ENCODE results near the gene ELL2.

The ELL2 gene

GRCh38 chr5:95989283-95990048 lies 27.8 kb upstream of the ELL2 start:
- Mint-ChIP-seq H3K9me3 (no peaks in the 10 kb centered on the region), H3K27me3 (peaks cover 0 to 7% of the 10 kb centered on the region in 2 donors), H3K36me3 (ENCODE audit: insufficient read depth) (no peaks in the 10 kb centered on the region), H3K4me3 (no peak overlapping the region), H3K4me1 (ENCODE audit: low read depth in 2 of 2) (no peaks in the 10 kb centered on the region), H3K27ac (no peak overlapping the region)
- no peak for ATAC-seq (replicated peaks)
- DNase-seq, result no peak

DNA sequence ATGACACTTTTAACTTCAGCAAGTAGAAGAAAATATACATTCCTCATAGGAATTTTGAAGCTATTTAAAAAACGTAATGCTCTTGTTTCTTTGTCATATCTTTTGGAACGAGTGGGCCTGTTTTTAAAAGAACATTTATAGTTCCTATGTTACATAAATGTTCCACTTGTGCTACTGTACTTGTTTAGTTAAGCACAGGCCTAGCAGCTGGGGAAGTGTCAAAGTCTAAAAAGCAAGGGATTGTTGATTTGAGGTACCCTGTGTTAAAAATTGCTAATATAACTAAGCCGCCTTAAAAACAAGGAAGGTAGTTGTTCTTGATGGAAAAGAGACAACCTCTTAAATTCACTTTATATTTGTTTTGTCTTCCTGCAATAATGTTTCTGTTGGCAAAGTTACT lies 27.2 kb upstream of the ELL2 start:
- H3K36me3 Mint-ChIP-seq (ENCODE audit: insufficient read depth), result no peaks in the 10 kb centered on the region
- H3K27ac Mint-ChIP-seq, result no peak overlapping the region
- ATAC-seq (replicated peaks) (no peak), DNase-seq (no peak)
- no peak overlapping the region for H3K4me3 Mint-ChIP-seq
- H3K9me3 Mint-ChIP-seq, result no peaks in the 10 kb centered on the region
- no peaks in the 10 kb centered on the region for H3K4me1 Mint-ChIP-seq (ENCODE audit: low read depth in 2 of 2)
- peaks cover 0 to 7% of the 10 kb centered on the region in 2 donors for H3K27me3 Mint-ChIP-seq

GRCh38 chr5:95988094-95988493 lies 26.4 kb upstream of the ELL2 start:
- no peaks in the 10 kb centered on the region for H3K36me3 Mint-ChIP-seq (ENCODE audit: insufficient read depth)
- no peaks in the 10 kb centered on the region for H3K9me3 Mint-ChIP-seq
- no peak for DNase-seq
- H3K27me3 Mint-ChIP-seq, result peaks cover 0 to 7% of the 10 kb centered on the region in 2 donors
- H3K4me3 Mint-ChIP-seq, result no peak overlapping the region
- no peak for ATAC-seq (replicated peaks)
- no peaks in the 10 kb centered on the region for H3K4me1 Mint-ChIP-seq (ENCODE audit: low read depth in 2 of 2)
- H3K27ac Mint-ChIP-seq, result no peak overlapping the region

DNA sequence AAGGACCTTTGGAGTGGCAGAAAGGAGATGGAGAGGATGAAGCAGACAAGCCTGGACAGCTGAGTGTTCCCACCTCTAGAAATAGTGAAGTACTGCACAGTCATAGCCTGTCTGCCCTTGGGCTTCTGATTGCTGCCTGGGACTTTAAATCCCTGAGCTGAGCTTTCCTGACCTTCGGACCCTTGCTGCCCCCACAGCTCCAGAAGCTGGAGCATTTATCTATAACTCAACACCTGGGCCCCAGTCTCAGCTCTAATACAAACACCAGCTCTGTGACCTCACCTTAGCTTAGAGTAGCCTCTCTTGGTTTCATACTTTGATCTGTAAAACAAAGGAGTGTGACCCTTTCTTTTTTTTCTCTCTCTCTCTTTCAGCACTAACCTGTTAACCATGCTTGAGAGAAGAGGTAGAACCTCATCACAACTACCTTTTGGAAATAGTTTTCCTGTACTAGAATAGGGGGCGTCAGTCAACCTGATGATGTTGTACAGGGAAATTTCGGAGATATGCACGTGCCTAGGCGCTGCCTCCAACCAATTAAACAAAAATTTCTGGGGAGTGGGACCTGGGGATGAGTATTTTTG lies 25.4 kb upstream of the ELL2 start:
- H3K36me3 Mint-ChIP-seq (ENCODE audit: insufficient read depth), result no peaks in the 10 kb centered on the region
- no peak for ATAC-seq (replicated peaks)

DNA sequence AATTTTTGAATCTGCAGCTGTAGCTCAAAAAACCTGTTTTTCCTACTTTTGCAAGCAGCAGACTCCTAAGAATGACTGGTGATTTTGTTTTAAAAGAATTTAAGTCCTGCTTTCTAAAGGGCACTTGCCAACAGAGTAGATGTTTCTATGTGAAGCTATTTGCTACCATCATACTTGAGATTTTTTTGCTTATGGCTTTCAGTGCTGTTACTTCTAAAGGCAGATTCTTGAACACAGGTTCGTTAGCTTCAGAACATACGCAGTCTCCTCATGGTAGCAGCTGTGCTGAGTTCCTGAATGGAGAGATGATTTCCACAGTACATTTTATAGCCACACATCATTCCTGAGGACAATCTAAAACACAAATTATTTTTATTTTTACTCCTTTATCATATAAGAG lies 24.4 kb upstream of the ELL2 start:
- H3K9me3 Mint-ChIP-seq, result no peaks in the 10 kb centered on the region
- no peaks in the 10 kb centered on the region for H3K4me1 Mint-ChIP-seq (ENCODE audit: low read depth in 2 of 2)
- DNase-seq, result no peak
- no peaks in the 10 kb centered on the region for H3K27me3 Mint-ChIP-seq
- no peaks in the 10 kb centered on the region for H3K36me3 Mint-ChIP-seq (ENCODE audit: insufficient read depth)
- no peak for ATAC-seq (replicated peaks)
- H3K27ac Mint-ChIP-seq, result no peak overlapping the region
- H3K4me3 Mint-ChIP-seq, result no peak overlapping the region

More for the DNA sequence above, 25.4 kb upstream of the ELL2 start:
- Mint-ChIP-seq H3K27ac (no peak overlapping the region), H3K4me1 (ENCODE audit: low read depth in 2 of 2) (no peaks in the 10 kb centered on the region), H3K27me3 (peaks cover 0 to 2% of the 10 kb centered on the region in 2 donors), H3K4me3 (no peak overlapping the region), H3K9me3 (no peaks in the 10 kb centered on the region)
- no peak for DNase-seq

GRCh38 chr5:95985249-95985648 lies 23.6 kb upstream of the ELL2 start:
- Mint-ChIP-seq H3K9me3 (no peaks in the 10 kb centered on the region), H3K36me3 (ENCODE audit: insufficient read depth) (no peaks in the 10 kb centered on the region), H3K27ac (no peak overlapping the region), H3K4me1 (ENCODE audit: low read depth in 2 of 2) (no peaks in the 10 kb centered on the region), H3K4me3 (no peak overlapping the region), H3K27me3 (no peaks in the 10 kb centered on the region)
- DNase-seq (no peak), ATAC-seq (replicated peaks) (no peak)

DNA sequence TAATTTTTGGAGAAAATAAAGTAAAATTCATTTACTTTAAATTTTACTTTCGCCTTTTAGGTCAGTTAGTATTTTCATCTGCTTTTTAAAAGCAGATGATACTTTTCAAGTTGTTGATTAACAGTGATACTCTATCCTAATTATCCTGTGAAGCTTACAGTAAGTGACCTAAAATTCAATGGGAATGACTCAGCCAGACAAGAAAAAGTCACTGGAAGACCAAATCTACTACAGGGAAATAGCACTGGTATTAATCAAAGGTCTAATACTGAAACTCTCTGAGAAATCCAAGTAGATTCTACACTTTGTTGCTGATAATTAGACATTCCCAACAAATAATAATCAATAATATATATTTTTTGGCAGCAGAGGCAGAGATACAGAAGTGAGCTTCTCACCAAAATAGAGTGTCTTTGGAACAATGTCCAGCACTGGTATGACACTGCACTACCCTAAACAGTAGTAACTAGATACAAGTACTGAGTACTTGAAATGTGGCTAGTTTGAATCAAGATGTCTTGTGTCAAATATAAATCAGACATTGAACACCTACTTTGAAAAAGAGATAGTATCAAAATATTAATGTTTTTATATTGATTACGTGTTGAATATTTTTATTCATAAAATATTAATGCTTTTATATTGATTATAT lies 22.8 kb upstream of the ELL2 start:
- no peak for ATAC-seq (replicated peaks)
- Mint-ChIP-seq H3K9me3 (no peaks in the 10 kb centered on the region), H3K4me1 (ENCODE audit: low read depth in 2 of 2) (no peaks in the 10 kb centered on the region), H3K27me3 (no peaks in the 10 kb centered on the region), H3K36me3 (ENCODE audit: insufficient read depth) (no peaks in the 10 kb centered on the region), H3K4me3 (no peak overlapping the region), H3K27ac (no peak overlapping the region)
- no peak for DNase-seq

- Mint-ChIP-seq H3K4me3 (no peak overlapping the region), H3K9me3 (no peaks in the 10 kb centered on the region), H3K4me1 (ENCODE audit: low read depth in 2 of 2) (no peaks in the 10 kb centered on the region), H3K27ac (no peak overlapping the region), H3K27me3 (no peaks in the 10 kb centered on the region), H3K36me3 (ENCODE audit: insufficient read depth) (no peaks in the 10 kb centered on the region)
- no peak for DNase-seq
- ATAC-seq (replicated peaks), result no peak
Observed at GRCh38 chr5:95983509-95983908, 21.9 kb upstream of the ELL2 start.

- Mint-ChIP-seq H3K4me1 (ENCODE audit: low read depth in 2 of 2) (no peaks in the 10 kb centered on the region), H3K9me3 (no peaks in the 10 kb centered on the region), H3K27ac (no peak overlapping the region), H3K27me3 (peaks cover 0 to 4% of the 10 kb centered on the region in 2 donors), H3K4me3 (no peak overlapping the region), H3K36me3 (ENCODE audit: insufficient read depth) (no peaks in the 10 kb centered on the region)
- no peak for ATAC-seq (replicated peaks)
- no peak for DNase-seq
Observed at GRCh38 chr5:95983080-95983479, 21.4 kb upstream of the ELL2 start.

GRCh38 chr5:95976606-95977005 lies 15.0 kb upstream of the ELL2 start:
- peaks cover 5% of the 10 kb centered on the region for H3K36me3 Mint-ChIP-seq (ENCODE audit: insufficient read depth)
- DNase-seq (no peak), ATAC-seq (replicated peaks) (no peak)
- peaks cover 5 to 8% of the 10 kb centered on the region in 2 donors for H3K4me1 Mint-ChIP-seq (ENCODE audit: low read depth in 2 of 2)
- H3K27ac Mint-ChIP-seq, result no peak overlapping the region
- H3K4me3 Mint-ChIP-seq, result no peak overlapping the region
- H3K27me3 Mint-ChIP-seq, result peaks cover 11 to 13% of the 10 kb centered on the region in 2 donors
- H3K9me3 Mint-ChIP-seq, result no peaks in the 10 kb centered on the region

DNA sequence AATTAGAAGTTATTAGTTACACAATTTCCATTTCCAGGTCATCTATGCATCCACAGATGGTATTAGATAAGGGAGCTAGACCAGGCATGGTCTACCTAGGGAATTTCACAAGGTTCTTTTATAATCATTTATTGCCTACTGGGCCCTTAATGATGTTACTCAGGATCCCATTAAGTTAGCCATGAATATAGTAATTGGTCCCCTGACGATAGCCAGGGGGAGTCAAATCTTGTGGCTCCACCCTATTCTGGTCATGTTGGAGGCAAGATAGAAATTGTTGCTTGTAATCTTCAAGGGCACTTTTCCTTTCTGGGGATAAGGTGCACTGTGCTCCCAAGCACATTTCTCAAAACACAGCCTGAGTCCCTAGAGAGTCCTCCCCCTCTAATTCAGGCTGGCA lies 14.1 kb upstream of the ELL2 start:
- H3K27me3 Mint-ChIP-seq, result peaks cover 11 to 13% of the 10 kb centered on the region in 2 donors
- ATAC-seq (replicated peaks), result no peak

GRCh38 chr5:95973793-95974325 lies 12.2 kb upstream of the ELL2 start:
- Mint-ChIP-seq H3K9me3 (no peaks in the 10 kb centered on the region), H3K4me1 (ENCODE audit: low read depth in 2 of 2) (peaks cover 5 to 8% of the 10 kb centered on the region in 2 donors), H3K27ac (peak overlapping the region; percentile 57 to 85), H3K27me3 (peaks cover 11 to 13% of the 10 kb centered on the region in 2 donors), H3K36me3 (ENCODE audit: insufficient read depth) (peaks cover 5% of the 10 kb centered on the region), H3K4me3 (peak overlapping the region in 1 of 2 donors; percentile 11)
- ATAC-seq (replicated peaks) (peak; percentile 98), DNase-seq (peak; percentile 16 to 28 (median 25))

More for the DNA sequence above, 14.1 kb upstream of the ELL2 start:
- DNase-seq, result no peak
- Mint-ChIP-seq H3K4me1 (ENCODE audit: low read depth in 2 of 2) (peaks cover 5 to 8% of the 10 kb centered on the region in 2 donors), H3K27ac (no peak overlapping the region), H3K9me3 (no peaks in the 10 kb centered on the region), H3K36me3 (ENCODE audit: insufficient read depth) (peaks cover 5% of the 10 kb centered on the region), H3K4me3 (no peak overlapping the region)

DNA sequence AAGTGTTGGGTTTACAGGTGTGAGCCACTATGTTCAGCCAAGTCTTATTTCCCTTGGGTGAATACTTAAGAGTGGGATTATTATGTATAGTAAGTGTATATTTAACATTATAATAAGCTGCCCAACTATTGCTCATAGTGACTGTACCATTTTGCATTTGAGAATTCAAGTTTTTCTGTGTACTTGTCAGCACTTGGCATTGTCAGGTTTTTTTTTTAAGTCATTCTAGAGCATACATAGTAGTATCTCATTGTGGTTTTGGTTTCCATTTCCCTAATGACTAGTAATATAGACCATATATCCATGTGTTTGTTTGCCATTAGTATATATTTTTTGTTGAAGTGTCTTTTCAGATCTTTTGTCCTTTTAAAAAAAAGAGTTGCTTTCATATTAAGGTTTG lies 10.5 kb upstream of the ELL2 start:
- H3K4me3 Mint-ChIP-seq, result no peak overlapping the region
- no peak for ATAC-seq (replicated peaks)
- H3K4me1 Mint-ChIP-seq (ENCODE audit: low read depth in 2 of 2), result peaks cover 5 to 8% of the 10 kb centered on the region in 2 donors
- no peak overlapping the region for H3K27ac Mint-ChIP-seq
- H3K36me3 Mint-ChIP-seq (ENCODE audit: insufficient read depth), result peaks cover 5% of the 10 kb centered on the region
- no peak for DNase-seq
- no peaks in the 10 kb centered on the region for H3K9me3 Mint-ChIP-seq
- peaks cover under 1 to 4% of the 10 kb centered on the region in 2 donors for H3K27me3 Mint-ChIP-seq

DNA sequence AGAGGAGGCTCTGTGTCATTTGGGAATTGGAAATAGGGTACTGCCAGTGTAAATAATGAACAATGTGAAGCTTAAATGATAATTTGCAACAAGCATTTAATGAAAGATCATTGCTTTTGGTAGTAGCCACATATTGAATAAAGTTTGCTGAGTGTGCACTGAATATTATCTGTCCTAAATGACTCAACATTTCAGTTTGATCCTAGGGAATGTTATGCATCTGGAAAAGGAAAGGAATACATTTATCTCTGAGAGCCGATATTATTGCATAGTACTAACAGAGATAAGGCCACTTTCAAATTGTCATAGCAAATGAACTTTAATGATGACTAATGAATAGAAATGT lies 8.7 kb upstream of the ELL2 start:
- peaks cover 5% of the 10 kb centered on the region for H3K36me3 Mint-ChIP-seq (ENCODE audit: insufficient read depth)
- H3K27me3 Mint-ChIP-seq, result no peaks in the 10 kb centered on the region

More for the DNA sequence above, 8.7 kb upstream of the ELL2 start:
- Mint-ChIP-seq H3K9me3 (no peaks in the 10 kb centered on the region), H3K27ac (no peak overlapping the region), H3K4me1 (ENCODE audit: low read depth in 2 of 2) (peaks cover 5 to 8% of the 10 kb centered on the region in 2 donors), H3K4me3 (no peak overlapping the region)
- no peak for DNase-seq
- ATAC-seq (replicated peaks), result no peak

Data from effector memory CD8-positive, alpha-beta T cell (primary cell).